ENCODE results near the gene MTRF1L.

DNA sequence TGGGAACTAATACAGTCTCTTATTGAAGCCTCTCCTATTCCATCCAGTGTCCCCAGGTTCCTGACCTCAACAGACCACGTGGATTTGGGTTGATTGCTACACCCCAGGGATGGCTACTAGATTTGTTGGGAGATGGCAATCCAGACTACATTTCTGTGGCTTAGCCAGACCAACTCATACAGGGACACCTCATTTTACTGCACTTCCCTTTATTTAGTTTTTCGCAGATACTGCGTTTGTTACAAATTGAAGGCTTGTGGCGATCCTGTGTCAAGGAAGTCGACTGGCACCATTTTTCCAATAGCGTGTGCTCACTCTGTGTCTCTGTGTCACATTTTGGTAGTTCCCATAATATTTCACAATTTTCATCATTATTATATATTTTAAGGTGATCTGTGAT lies 10.3 kb upstream of the MTRF1L start:
- TF ChIP-seq, protein P1, sequence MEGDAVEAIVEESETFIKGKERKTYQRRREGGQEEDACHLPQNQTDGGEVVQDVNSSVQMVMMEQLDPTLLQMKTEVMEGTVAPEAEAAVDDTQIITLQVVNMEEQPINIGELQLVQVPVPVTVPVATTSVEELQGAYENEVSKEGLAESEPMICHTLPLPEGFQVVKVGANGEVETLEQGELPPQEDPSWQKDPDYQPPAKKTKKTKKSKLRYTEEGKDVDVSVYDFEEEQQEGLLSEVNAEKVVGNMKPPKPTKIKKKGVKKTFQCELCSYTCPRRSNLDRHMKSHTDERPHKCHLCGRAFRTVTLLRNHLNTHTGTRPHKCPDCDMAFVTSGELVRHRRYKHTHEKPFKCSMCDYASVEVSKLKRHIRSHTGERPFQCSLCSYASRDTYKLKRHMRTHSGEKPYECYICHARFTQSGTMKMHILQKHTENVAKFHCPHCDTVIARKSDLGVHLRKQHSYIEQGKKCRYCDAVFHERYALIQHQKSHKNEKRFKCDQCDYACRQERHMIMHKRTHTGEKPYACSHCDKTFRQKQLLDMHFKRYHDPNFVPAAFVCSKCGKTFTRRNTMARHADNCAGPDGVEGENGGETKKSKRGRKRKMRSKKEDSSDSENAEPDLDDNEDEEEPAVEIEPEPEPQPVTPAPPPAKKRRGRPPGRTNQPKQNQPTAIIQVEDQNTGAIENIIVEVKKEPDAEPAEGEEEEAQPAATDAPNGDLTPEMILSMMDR (IDR thresholded peaks at IDR 0.05; ENCODE audit: low read length): no peak
- TF ChIP-seq EZH2 (IDR thresholded peaks at IDR 0.05; ENCODE audit: borderline replicate concordance, low read length): no peak

All from OCI-LY1 (cell line).